NCI-H446 treated with DMSO at 0.1 percent for 48 hours (cell line): ENCODE data around the gene ALG14.
A peak's percentile ranks its signal among the peaks of the same experiment; 100 is the strongest.
"Not testable (repeated sequence)": the region's sequence is repeated elsewhere in the genome, so short reads cannot be mapped to it uniquely, and the experiment has no call there.

Source experiments
- DNase-seq: peaks from one replicate; lab custom pipeline; 2025; lab: John Stamatoyannopoulos, UW

ALG14 gene, protein sequence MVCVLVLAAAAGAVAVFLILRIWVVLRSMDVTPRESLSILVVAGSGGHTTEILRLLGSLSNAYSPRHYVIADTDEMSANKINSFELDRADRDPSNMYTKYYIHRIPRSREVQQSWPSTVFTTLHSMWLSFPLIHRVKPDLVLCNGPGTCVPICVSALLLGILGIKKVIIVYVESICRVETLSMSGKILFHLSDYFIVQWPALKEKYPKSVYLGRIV

DNA sequence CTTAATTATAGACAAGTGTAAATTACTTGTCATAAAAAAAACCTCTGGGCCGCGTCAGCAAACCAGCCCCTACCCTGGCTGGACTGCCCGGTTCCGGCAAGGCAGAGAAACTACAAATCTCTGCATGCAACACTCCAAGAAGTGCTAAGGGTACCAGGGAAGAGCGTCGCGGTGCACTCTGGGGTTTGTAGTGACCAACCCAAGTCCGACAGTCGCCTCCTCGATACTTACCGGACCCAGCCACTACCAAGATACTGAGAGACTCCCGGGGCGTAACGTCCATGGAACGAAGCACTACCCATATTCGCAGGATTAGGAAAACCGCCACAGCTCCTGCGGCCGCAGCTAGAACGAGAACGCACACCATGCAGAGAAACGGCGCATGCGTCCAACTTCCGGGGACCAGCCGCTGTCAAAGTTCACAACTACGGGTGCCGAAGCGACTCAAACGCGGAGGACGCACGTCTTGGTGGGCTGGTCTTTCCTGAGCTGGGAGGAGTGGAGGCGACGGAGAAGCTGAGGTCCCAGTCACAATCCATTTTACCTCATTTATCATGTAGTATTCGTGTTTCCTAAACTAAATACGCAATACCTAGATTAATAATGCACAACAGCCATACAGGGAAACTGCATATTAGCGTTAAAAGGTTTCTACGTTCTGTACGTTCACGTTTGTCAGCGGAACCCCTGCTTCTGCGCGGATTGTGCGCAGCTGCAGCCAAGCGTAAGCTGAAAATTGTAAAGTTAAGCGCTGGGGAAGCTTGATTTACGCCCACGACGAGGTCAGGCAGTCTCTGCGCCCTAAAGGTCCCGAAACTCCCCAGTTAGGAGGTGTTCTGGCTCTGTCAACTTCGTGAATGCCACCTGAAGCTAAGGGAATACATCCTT is at the start of gene ALG14:
TSS of gene ALG14 (minus strand) at position 420 of the 888 bp plus-strand sequence. CDS start at position 367, 53 bp downstream.
- DNase-seq: peak; percentile 96

DNA sequence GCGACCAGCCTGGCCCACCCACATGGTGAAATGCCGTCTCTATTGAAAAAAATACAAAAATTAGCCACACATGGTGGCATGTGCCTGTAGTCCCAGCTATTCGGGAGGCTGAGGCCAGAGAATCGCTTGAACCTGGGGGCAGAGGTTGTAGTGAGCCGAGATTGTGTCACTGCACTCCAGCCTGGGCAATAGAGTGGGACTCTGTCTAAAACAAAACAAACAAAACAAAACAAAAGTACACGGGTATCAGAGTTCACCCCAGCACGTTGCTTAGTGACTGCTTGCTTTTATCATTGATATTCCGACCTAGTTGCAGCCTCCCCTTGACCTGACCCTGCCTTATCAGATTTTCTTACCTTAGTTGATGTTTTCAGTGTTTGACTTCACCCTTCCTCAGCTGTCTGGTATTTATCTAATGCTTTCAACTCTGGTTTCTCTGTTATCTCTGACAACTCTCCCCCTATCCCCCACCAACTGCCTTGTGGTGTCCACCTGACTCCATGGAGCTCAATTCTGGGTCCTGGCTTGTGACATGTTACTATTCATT is 49.5 kb upstream of the ALG14 start:
- no peak for DNase-seq

DNA sequence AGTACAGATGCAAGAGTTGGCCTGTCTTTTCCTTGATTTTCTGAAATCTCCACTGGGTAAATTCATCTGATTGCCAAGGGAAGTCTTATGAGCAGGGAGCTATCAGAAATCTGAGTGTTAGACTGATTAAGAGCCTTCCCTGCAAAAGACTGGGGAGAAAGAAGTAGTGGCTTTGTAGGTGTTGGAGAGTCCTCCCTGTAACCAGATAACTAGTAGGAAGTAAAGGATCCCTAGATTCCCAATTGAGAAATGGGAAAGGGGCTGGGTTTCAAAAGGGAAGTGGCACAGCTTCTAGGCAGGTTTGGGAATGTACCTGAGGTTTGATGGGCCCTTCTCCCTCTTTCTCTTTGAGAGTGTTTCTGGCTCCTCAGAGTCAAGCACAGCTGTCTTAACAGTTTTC is 46.5 kb upstream of the ALG14 start:
- DNase-seq: no peak

DNA sequence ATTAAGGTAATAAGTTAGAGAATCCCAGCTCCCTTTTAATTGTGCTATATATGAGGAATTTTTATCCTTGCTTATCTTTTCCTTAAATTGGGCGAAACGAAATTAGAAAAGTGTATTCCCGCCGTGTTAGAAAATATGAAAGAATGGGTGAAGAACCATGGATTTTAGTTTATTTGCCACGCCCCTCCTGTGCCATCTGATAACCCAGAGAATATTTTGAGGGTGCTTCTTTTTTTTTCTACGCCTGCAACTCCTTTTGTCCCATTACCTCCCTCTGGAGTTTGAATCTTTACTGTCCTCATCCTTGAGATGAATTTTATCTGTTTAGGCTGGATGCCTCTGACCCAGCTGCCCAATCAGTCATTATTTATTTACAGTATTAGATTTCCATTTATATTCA is 46.0 kb upstream of the ALG14 start:
- no peak for DNase-seq

DNA sequence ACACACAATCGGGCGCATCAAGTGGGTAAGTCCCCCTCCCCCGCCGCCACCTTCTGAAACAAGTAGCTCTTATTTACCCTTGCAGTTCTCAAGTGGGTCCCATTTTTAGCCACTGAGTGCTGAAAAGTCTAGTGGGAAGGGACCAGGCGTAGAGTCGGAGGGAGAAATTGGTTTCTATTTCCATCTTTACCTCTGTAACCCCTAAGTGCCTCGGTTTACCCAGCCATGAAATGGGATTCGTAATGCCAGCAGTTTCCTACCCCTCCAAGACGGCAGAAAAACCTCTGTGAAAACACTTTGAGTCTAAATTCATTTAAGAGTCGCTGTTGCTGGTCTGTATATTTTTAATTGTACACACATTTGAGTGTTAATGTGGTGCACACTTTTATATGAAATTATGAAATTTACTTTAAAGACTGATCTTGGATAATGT is 45.3 kb upstream of the ALG14 start:
- DNase-seq: no peak

DNA sequence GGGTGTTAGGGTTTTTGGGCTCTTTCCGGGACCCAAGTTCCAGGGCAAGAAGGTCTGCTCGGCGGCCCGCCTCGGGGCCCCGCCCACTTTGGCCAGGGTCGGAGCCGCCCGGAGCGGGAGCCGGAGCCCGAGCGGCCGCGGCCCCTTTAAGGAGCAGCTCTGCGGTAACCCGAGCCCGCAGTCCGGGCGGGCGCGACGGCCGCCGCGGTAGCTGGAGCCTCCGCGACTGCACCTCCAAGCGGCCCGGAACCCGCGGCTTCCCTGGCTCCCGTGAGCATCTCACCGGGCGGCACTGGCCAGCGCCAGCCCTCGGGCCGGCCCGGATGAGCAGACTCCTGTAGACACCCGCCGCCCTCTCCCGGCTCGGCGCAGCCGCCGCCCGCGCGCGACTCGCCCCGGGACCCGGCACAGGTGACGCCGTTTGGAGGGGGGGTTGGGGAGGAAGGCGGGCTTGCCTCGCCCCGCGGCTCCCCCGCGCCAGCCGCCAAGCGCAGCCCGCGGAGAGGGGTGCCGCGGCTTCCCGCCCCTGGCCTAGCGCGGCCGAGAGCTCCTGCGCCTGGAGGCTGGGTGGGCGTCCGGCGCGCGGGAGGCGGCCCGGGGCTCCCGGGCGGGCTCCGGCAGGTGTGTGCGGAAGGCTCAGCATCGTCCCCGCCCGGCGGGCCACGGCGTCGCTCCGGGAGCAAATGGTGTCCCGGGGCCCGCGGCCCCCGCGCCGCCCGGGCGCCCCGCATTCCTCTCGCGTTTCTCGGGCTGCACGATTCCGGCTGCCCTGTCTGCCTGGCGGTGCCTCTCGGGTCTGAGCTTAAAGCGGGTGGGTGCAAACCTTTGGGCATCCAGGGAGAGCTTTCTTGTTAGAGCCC is 44.7 kb upstream of the ALG14 start, which contains the start of gene TLCD4:
TSS of gene TLCD4 (plus strand) at position 149 of the 860 bp plus-strand sequence. CDS start 26,547 bp downstream, outside the sequence.
- DNase-seq: peak; percentile 36

DNA sequence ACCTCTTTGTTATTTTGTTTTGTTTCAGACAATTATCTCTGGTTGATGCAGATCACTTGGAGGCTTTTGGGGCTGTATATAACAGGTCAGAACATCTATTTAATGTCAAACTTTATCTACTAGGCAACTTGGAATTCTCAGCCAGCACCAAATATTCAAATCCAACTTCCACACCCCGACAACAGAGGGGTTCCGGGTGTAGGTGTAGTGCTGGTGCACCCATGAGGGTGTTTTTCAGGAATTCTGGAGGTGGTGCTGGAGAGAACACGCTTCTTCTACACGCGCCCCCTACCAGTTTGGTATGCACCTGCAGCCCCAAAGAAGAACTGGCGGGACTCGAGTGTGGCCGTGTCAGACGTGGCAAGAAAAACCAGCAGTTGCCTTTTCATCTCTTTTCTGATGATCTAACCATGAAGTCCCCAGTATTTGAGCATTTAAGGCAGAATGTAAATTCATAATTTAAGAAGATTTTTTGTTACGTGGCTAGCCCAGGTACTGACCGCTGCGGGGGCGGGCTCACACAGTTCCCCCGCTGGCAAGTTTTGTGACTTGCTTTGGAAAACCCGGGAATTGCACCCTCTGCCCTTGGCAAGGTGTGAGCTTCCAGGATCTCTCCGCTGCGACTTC is 43.9 kb upstream of the ALG14 start:
- peak; percentile 61 for DNase-seq

DNA sequence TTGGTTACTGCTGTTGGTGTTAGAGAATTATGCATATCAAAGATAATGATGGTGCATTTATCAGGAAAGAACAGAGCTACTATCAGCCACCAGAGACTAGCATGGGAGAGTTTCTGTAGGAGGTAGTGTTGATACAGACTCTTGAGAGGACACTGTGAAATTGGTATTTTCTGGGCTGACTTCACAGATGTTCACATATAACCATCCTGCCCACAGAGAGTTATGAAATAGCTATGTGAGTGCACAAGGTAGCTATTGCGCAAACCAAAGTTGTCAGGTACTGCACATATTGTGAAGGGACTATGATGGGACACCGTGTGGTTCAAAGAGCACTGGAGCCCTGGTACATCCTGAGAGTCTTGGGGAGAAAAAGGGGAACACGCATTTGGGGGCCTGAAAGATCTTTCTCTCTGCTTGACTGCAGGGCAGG is 43.0 kb upstream of the ALG14 start:
- no peak for DNase-seq

DNA sequence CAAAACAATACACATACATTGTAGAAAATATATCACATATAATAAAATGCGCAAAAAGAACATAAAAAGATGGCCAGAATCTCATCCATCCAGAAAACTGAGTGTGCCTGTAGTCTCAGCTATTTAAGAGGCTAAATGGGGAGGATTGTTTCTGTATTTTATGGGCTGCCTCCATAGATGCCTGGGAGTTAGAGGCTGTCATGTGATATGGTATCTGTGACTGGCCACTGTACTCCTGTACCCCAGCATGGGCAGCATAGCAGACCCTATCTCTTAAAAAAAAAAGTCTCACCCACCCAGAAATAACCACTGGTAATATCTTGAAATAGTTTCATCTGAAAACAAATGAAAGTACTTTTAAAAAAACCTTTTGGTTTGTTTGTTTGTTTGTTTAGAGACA is 40.9 kb upstream of the ALG14 start:
- no peak for DNase-seq

DNA sequence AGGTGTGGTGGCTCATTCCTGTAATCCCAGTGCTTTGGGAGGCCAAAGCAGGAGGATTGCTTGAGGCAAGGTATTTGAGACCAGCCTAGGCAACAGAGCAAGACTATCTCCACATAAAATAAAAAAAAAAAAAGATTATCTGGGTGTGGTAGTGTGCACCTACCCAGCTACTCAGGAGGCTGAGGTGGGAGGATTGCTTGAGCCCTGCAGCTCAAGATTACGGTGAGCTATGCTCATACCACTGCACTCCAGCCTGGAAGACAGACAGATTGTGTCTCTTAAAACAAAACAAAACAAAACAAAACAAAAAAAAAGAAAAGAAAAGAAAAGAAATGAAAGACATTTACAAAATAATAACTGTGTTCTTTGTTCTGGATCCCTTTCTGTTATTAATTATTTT is 38.3 kb upstream of the ALG14 start:
- no peak for DNase-seq

DNA sequence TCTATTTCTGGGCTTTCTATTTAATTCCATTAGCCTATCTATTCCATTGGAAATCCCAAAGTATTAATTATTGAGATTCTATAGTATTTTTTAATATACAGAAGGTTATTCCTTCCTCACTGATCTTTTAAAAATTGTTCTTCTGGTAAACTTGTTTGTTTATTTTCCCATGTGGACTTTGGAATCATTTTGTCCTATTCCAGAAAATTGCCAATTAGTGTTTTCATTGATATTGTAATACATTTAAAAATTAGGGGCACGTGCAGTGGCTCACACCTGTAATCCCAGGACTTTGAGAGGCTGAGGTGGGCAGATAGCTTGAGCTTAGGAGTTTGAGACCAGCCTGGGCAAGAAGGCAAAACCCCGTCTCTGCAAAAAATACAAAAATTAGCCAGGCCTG is 36.0 kb upstream of the ALG14 start:
- no peak for DNase-seq

DNA sequence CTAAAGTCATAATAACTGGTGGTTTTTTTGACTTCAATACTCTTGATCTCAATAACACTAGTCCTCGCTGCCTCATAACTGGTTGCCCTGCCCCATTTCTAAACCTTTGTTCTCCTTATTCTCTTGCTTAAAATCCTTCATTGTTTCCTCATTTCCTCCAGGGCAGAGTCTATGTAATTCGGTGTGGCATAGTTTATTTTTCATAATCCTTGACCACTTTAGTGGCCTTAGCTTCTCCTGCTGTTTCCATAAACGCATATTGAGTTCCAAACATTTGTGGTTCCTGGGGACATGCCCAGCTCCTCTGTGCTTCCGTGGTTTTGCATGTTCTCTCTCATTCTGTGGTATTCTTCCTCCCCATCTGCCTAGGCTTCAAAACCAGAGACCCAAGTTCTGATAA is 25.4 kb upstream of the ALG14 start:
- DNase-seq: no peak

DNA sequence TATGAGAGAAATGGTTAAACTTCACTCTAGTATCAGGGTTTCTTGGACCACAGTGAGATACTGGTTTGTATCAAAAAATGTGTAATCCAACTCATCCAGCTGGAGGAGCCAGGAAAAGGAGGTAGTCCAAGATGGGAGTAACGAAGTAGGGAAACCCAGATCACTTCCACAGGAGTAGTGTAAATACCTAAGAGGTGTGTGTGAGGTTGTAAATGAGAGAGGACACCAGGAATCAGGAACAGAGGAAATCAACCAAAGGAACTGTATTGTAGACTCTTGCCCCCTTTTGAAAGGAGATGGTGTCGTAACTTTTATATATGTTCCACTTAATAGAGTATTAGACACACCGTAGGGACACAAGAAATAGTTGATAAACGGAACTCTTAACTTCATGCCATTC is 24.7 kb upstream of the ALG14 start:
- DNase-seq: no peak

DNA sequence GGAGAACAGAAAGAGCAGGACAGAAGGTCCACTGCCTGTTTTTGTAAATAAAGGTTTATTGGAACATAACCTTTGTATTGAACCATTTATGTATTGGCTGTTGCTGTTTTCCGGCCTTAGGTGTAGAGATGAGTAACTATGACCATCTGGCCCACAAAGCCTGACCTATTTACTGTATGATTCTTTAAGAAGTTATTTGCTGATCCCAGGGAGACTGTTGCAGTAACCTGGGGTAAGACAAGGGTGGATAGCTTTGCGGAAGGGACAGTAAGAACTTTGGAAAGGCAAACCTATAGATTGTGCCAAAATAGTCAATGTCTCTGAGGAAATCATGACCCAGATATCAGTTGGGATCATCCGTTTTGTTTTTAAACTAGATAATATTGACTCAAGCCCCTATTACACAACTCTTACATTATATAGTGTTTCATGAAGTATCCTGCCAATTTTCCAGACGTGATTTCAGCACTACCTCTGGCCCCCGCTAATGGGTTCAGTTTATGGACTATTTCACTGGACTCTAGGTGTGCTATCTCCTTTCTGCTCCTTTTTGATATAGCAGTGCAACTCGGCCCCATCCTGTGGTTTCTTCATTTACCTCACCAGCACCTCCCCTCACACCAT is 23.6 kb upstream of the ALG14 start:
- no peak for DNase-seq

DNA sequence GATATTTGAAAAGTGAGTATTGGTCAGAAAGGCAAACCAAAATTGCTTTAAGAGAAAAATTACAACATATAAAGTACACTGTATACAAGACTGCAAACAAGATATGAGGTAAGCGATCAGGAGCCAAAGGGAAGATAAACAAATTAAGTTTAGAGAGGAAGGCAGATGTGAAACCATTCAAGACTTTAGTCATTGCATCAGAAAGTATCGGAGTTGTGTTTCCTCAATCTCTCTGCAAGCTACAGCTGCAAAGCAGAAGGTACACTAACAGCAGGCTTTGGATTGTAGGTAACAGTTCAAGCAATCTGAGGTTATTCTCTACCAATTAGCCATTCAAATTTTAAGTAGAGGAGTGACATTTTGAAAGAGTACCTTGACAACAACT is 23.1 kb upstream of the ALG14 start:
- DNase-seq: no peak

DNA sequence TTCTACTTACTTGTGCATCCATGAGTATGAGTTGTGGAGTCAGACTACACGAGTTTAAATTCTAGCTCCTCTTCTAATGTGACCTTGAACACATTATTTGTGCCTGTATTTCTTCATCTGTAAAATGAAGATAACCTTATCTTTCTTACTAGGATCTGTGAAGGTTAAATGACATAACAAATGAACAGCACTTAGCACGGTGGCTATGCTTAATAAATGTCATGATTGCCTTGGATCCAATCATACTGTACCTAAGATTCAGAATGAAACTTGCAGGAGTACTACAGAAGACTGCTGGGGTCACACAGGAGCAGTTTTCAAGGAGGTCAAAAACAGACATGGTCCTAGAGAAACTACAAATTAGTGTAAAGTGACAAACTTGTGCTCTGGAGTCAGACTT is 22.2 kb upstream of the ALG14 start:
- no peak for DNase-seq

DNA sequence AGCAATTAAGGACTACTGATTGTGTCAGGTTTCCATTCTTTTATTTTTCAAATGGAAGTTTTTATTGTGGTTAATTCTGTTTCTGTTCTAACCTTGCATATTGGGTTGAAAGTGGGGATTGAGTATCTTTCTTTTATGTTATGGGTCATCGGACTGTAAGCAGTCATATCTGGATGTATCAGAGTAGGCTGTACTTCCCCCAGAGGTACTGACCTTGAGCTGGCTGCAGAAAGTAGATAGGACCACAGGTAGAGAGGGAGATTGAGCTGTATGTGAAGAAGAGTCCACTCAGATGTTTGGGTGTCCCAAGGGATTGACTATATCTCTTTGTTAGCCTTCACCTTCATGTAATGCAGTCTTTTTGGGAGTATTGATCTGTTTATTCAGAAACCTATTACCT is 20.5 kb upstream of the ALG14 start:
- no peak for DNase-seq

DNA sequence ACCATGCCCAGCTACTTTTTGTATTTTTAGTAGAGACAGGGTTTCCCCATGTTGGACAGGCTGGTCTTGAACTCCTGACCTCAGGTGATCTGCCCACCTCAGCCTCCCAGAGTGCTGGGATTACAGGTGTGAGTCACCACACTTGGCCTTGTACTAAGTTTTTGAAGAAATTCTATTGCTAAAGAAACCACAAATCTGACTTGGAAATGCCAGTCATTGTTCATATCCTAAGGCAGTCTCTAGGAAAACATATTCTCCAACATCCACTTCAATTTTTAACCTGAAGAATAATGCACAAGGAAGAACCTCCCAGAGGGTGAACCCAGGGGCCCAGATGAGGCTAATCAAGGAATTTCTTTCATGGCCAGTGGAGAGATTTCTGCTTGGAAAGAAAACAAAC is 20.1 kb upstream of the ALG14 start:
- not testable (repeated sequence) for DNase-seq

DNA sequence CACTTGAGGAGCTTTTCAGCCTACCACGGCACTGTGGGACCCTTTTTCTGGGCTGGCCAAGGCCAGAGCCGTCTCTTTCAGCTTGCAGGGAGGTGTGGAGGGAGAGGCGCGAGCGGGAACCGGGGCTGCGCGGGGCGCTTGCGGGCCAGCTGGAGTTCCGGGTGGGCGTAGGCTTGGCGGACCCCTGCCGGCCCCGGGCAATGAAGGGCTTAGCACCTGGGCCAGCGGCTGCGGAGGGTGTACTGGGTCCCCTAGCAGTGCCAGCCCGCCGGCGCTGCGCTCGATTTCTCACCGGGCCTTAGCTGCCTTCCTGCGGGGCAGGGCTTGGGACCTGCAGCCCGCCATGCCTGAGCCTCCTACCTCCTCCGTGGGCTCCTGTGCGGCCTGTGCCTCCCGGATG is 18.5 kb upstream of the ALG14 start:
- not testable (repeated sequence) for DNase-seq

DNA sequence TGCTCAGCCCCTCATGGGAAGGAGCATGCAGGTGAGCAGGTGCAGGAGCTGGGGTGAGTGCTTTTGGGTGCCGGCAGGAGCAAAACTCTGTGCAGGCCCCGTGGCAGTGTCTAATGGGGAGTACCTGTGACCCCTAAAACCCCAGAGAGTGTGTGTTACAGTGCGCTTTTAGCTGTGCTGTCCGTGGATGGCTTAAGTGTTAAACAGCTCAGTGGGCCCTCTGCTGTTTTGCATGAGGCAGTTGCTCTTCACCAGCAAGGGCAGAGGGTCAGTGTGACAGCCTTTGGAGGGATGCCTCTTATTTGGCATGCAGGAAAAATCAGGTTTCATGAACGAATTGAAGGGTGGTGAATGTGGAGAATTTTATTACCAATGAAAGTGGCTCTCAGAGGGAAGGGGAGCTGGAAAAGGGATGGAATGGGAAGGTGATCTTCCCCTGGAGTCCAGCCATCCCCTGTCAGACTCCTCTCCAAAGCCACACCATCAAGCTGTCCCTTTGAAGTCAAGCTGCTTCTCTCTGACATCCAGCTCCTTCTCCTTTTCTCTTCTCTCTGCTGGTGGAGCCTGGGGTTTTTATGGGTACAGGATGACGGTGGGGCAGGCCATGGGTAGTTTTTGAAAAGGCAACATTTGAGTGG is 17.0 kb upstream of the ALG14 start:
- DNase-seq: no peak

DNA sequence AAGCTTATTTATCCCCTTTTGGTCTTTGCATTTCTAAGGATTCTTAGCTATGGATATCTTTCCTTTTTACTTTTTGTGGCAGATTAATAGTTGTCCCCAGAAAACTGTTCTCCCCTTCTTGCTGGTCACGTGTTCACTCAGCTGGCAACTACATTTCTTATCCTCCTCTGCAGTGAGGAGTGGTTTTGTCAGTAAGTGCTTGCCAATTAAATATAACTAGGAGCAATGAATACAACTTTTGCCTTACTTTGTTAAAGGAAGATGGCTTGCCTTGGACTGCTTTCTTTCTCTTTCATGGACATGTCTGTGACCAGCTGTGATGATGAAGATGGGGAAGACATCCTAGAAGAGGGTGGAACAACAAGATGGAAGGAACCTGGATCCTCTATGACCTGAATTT is 15.6 kb upstream of the ALG14 start:
- DNase-seq: no peak
